Non-pigmented ciliary epithelial cell (primary cell): ENCODE data around the gene SFXN3.
A peak's percentile ranks its signal among the peaks of the same experiment; 100 is the strongest.
"Not testable (repeated sequence)": the region's sequence is repeated elsewhere in the genome, so short reads cannot be mapped to it uniquely, and the experiment has no call there.

Source experiments
- DNase-seq: peaks from one replicate; pipeline ENCODE4 v3.0.0-alpha.2; 2010; ENCODE audit warnings: low read depth

Gene SFXN3

GRCh38 chr10:101015582-101015973 is 15.5 kb upstream of the SFXN3 start:
- DNase-seq = no peak

GRCh38 chr10:101016814-101017213 is 14.2 kb upstream of the SFXN3 start:
- DNase-seq = no peak

DNA sequence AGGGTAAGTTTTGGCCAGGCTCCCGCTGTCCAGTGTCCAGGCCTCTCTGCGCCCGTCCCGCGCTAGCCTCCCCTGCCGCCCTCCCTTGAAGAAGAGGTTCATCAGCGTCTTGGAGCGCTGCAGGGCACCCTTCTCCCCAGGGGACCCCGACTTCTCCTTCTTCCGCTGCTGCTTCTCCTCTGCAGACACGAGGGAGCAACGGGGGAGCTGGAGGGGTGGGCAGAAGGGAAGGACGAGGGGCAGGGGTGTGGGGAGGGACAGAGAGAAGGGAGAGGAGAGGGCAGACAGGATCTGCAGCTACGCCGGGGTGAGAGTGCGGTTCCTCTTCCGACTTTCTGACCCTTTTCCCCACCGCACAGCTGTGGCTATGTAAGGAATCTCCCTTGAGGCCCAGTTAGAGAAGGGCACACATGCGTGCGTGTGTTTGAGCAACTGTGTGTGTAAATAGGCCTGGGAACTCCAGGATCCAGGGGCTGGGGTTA is 12.9 kb upstream of the SFXN3 start:
- DNase-seq = no peak

GRCh38 chr10:101018600-101019439 is 12.2 kb upstream of the SFXN3 start:
- no peak for DNase-seq

DNA sequence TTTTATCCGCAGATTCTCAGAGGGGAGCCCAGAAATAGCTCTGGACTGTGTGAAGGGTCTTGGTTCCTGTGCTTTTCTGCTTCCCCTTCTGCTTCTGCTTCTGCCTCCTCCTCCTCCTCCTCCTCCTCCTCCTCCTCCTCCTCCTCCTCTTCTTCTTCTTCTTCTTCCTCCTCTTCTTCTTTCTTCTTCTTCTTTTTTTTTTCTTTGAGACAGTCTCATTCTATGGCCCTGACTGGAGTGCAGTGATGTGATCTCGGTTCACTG is 11.7 kb upstream of the SFXN3 start:
- DNase-seq = no peak

- no peak for DNase-seq
These were observed 10.5 kb upstream of the SFXN3 start for GRCh38 chr10:101020427-101021075.

DNA sequence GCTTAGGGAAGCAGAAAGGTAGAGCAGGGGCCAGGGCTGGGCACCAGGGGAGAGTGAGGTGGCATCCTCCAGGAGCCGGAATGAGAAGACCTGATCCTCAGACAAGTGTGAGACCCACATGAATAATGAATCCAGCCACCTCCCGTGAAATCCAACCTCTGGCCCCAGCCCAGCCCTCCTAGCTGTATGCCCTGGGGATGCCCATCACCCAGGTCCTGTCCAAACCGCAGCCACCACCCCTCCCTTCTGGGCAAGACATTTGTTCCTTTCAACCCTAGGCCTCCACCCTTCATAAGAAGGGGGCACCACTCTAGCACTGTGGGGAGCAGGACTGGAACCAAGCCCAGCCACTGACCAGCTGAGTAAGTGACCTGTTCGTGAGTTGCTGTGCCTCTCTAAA is 9.8 kb upstream of the SFXN3 start:
- DNase-seq = no peak

DNA sequence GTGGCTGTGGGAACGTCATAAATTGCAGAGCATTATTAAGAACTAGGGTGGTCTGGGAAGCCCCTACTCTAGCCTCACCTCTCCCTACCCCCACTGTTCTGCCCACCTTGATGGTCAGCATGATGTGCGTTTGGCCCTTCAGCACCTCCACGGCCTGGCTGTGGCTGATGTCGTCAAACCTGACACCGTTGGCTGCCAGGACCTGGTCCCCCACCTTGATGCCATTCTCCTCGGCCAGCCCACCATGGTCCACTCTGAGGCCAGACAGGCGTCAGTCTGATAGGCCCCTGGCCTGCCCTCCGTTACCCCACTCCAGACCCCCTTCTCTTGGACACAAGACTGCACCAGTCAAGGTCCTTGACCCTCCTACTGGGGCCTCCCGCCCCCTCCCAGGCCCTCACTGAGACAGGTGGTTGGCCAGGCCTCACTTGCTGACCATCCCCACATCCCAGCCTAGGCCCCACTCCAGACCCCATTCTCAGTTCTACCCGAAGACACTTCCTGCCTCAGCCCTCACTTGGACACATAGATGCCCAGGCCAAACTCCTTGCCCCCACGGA is 9.3 kb upstream of the SFXN3 start:
- DNase-seq = no peak

- DNase-seq = no peak
These were observed 7.9 kb upstream of the SFXN3 start for GRCh38 chr10:101022967-101023705.

- no peak for DNase-seq
These were observed 3.8 kb upstream of the SFXN3 start for GRCh38 chr10:101027106-101027720.

DNA sequence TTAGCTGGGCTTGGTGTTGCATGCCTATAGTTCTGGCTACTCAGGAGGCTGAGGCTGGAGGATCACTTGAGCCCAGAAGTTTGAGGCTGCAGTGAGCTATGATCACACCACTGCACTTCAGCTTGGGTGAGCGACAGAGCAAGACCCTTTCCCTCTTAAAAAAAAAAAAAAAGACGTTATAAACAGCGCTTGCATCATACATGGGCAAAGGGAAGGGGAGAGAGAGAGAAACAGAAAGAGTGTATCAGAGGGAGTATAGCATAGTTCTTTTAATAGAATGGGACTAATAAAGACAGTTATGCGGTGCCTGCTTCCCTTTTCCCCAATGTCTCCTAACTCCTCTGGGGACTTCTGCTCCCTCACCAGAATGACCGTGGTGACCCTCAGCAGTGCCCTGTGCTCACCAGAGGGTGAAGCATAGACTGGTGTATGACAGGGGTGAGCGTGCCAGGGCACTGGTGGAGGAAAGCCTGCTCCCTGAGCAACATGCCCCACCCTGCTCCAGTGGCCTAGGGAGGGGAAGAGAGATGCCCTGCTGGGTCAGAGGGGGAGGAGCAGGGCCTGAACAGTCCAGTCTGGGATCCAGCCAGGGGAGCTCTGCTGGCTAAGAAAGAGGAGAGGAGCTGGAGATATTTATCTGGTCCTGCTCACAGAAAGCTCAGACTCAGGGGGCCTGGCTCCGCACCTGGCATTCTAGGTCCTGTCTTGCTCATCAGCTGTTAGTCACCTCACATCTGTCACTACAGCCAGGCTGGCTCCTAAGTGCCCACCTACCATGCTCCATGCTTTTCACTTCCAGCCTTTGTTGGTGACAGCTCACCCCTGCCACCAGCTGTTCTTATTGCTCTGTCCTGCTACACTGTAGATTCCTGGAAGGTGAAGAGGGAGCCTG is 2.3 kb upstream of the SFXN3 start:
- DNase-seq = no peak

GRCh38 chr10:101029520-101030295 is 1.3 kb upstream of the SFXN3 start:
- no peak for DNase-seq

DNA sequence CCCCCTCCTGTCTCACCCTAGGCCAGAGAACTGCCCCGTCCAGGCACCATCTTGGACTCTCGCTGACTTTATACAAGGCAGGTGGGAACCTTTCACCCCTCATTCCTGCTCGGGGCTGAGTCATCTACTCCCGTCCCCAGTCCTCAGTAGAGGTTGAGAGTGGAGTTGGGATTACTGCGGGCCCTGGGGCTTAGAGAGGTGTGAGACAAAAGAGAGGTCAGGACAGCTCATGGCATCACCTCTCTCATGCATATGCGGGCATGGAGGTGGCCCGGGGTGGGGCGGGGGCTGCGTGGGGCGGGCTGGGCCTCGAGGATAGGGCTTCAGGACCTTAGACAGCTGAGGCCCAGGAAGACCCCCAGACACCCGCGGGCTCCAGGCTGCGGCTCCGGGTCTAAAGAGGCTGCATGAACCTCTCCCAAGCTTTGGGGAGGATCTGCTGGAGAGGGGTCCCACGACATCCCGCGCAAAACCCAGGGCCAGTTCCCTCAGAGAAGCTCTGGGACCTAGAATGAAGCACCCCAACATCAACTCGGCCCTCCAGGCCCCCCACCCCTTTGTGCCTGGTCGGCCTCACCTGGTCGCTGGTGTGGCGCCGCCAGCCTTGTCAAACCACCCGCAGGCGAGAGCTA is 422 bp upstream of the SFXN3 start:
- DNase-seq = no peak

GRCh38 chr10:101031796-101032636 is 982 bp downstream of the SFXN3 start:
- no peak for DNase-seq

- peak; percentile 68 for DNase-seq
These were observed 1.7 kb downstream of the SFXN3 start for GRCh38 chr10:101032637-101033224.

- no peak for DNase-seq
These were observed 2.2 kb downstream of the SFXN3 start for GRCh38 chr10:101033276-101033675.

GRCh38 chr10:101034404-101034803 is 3.4 kb downstream of the SFXN3 start:
- DNase-seq = not testable (repeated sequence)

GRCh38 chr10:101035314-101035713 is 4.3 kb downstream of the SFXN3 start:
- DNase-seq = no peak
